SU-DHL-6 (cell line): ENCODE results near the gene SNN.

Experiments
- H2AFZ ChIP-seq: fragments of 200-600 bp; sonication (generic); 2 replicates; pipeline ENCODE4 v1.6.1; 2014; ENCODE audit warnings: low read depth, mild to moderate bottlenecking, moderate library complexity, mixed read lengths, antibody characterized with exemption, low read length; ENCODE audit not compliant: severe bottlenecking
- H3F3A ChIP-seq: fragments of 200-600 bp; shearing (Covaris generic); 2 replicates; pipeline ENCODE4 v1.6.0; 2016; ENCODE audit warnings: antibody characterized with exemption, mild to moderate bottlenecking; ENCODE audit not compliant: insufficient read depth
- H3K27ac ChIP-seq: fragments of 200-600 bp; sonication (generic); 2 replicates; pipeline ENCODE4 v1.5.1; 2016; ENCODE audit warnings: low read depth, mild to moderate bottlenecking, low read length, moderate library complexity, mixed read lengths
- H3K27me3 ChIP-seq: fragments of 200-600 bp; sonication (generic), shearing (Covaris generic); 2 replicates; pipeline ENCODE4 v1.6.0; 2014; ENCODE audit warnings: mild to moderate bottlenecking, low read length
- H3K36me3 ChIP-seq: fragments of 200-600 bp; sonication (generic); 2 replicates; pipeline ENCODE4 v1.6.1; 2014; ENCODE audit warnings: mild to moderate bottlenecking, low read length, mixed read lengths
- H3K4me2 ChIP-seq: fragments of 300-600, 200-600 bp; shearing (Covaris generic), sonication (generic); 2 replicates; pipeline ENCODE4 v1.6.0; 2014; ENCODE audit warnings: low read length, low read depth, mild to moderate bottlenecking; ENCODE audit not compliant: poor library complexity, severe bottlenecking
- H3K4me3 ChIP-seq: fragments of 200-600 bp; sonication (generic); 2 replicates; pipeline ENCODE4 v1.5.1; 2014; ENCODE audit warnings: antibody characterized with exemption, low read length, mild to moderate bottlenecking, mixed read lengths; ENCODE audit not compliant: insufficient read depth, poor library complexity, severe bottlenecking
- H3K79me2 ChIP-seq: fragments of 200-600 bp; sonication (generic); 2 replicates; pipeline ENCODE4 v1.6.1; 2014; ENCODE audit warnings: mild to moderate bottlenecking, low read length, moderate library complexity; ENCODE audit not compliant: insufficient read depth
- H3K9ac ChIP-seq: fragments of 200-600 bp; sonication (generic); 2 replicates; pipeline ENCODE4 v1.7.0; 2014; ENCODE audit warnings: mild to moderate bottlenecking, low read length
- H3K9me2 ChIP-seq: fragments of 200-600 bp; sonication (generic); replicated peaks from 2 replicates; pipeline ENCODE4 v1.6.1; 2014; ENCODE audit warnings: low read length; ENCODE audit not compliant: insufficient read depth
- H3K9me3 ChIP-seq: fragments of 200-600 bp; sonication (generic); 2 replicates; pipeline ENCODE4 v1.6.1; 2014; ENCODE audit warnings: low read length, mixed read lengths; ENCODE audit not compliant: insufficient read depth
- H4K20me1 ChIP-seq: fragments of 200-600 bp; sonication (generic); 2 replicates; pipeline ENCODE4 v1.6.1; 2014; ENCODE audit warnings: low read depth, mild to moderate bottlenecking, antibody characterized with exemption, low read length, moderate library complexity, mixed read lengths
- CTCF ChIP-seq: fragments of 200-600 bp; sonication (generic); IDR thresholded peaks from one replicate; pipeline ENCODE4 v1.5.1; 2017; ENCODE audit warnings: antibody characterized with exemption, mild to moderate bottlenecking, low read length, moderate library complexity; ENCODE audit not compliant: insufficient read depth, poor library complexity, severe bottlenecking
- EZH2phosphoT487 ChIP-seq: fragments of 200-600 bp; sonication (generic), shearing (Covaris generic); conservative IDR thresholded peaks from 2 replicates; pipeline ENCODE4 v1.6.1; 2018; ENCODE audit warnings: mild to moderate bottlenecking, antibody characterized with exemption, low read length, moderate library complexity, mixed read lengths

SNN gene

DNA sequence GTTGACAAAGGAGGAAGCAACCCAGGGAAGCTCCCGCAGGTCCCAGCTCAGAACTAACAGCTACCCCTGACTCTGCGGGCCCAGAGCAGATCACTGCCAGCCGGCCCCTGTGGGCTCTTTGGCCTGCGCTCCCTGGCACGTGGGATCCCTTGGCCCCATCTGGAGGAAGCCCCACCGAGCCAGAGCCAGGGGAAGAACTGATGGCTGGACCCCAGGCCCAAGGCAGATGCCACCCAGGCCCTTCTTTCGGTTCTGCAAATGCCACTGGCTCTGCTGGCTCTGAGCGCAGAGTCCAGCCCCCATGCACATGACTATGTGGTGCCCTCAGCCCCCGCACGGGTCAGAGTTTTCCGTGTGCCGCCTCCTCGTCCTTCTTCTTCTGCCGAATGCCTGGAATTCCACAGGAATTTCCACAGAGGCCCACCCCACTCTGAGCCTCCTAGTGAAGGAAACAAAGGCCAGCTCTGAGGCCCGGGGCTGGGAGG lies 35.8 kb upstream of the SNN start:
- Histone ChIP-seq H3K9ac (no peak overlapping the region), H3K9me2 (no peaks in the 10 kb centered on the region), H3K4me2 (no peak overlapping the region), H3F3A (no peaks in the 10 kb centered on the region), H4K20me1 (no peaks in the 10 kb centered on the region), H3K36me3 (no peaks in the 10 kb centered on the region), H3K27me3 (no peaks in the 10 kb centered on the region), H2AFZ (no peak overlapping the region), H3K79me2 (no peaks in the 10 kb centered on the region), H3K9me3 (no peaks in the 10 kb centered on the region), H3K27ac (no peak overlapping the region), H3K4me3 (no peak overlapping the region)
- TF ChIP-seq CTCF (no peak), EZH2phosphoT487 (no peak)

DNA sequence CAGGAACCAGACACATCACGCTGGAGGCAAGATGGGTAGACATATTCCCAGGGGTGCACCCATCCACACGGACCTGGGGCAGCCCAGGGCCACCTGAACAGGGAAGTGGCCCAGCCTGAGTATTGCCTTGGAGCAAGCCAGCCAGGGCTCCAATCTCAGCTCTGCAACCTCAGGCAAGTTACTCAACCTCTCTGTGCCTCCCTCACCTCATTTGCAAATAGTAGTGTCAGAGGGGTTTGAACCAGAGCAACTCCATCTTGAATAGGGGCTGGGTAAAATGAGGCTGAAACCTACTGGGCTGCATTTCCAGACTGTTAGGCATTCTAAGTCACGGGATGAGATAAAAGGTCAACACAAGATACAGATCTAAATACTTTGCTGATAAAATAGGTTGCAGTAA lies 35.1 kb upstream of the SNN start:
- no peak overlapping the region for H2AFZ ChIP-seq
- H3K27ac ChIP-seq, result no peak overlapping the region
- no peaks in the 10 kb centered on the region for H3K79me2 ChIP-seq
- no peaks in the 10 kb centered on the region for H3K9me2 ChIP-seq
- no peaks in the 10 kb centered on the region for H3F3A ChIP-seq
- H3K9me3 ChIP-seq, result no peaks in the 10 kb centered on the region
- H3K36me3 ChIP-seq, result no peaks in the 10 kb centered on the region
- H3K4me2 ChIP-seq, result no peak overlapping the region
- no peak for TF ChIP-seq EZH2phosphoT487
- no peak for TF ChIP-seq CTCF
- no peaks in the 10 kb centered on the region for H3K27me3 ChIP-seq
- H4K20me1 ChIP-seq, result no peaks in the 10 kb centered on the region
- H3K9ac ChIP-seq, result no peak overlapping the region
- no peak overlapping the region for H3K4me3 ChIP-seq

GRCh38 chr16:11634312-11634711 lies 33.9 kb upstream of the SNN start:
- no peaks in the 10 kb centered on the region for H3K36me3 ChIP-seq
- H3K4me3 ChIP-seq, result no peak overlapping the region
- no peaks in the 10 kb centered on the region for H3F3A ChIP-seq
- no peak overlapping the region for H2AFZ ChIP-seq
- H3K4me2 ChIP-seq, result no peak overlapping the region
- H3K27me3 ChIP-seq, result no peaks in the 10 kb centered on the region
- no peaks in the 10 kb centered on the region for H3K9me3 ChIP-seq
- no peaks in the 10 kb centered on the region for H3K79me2 ChIP-seq
- H3K9me2 ChIP-seq, result no peaks in the 10 kb centered on the region
- no peaks in the 10 kb centered on the region for H4K20me1 ChIP-seq
- TF ChIP-seq CTCF, result no peak
- no peak for TF ChIP-seq EZH2phosphoT487
- no peak overlapping the region for H3K27ac ChIP-seq
- no peak overlapping the region for H3K9ac ChIP-seq

- TF ChIP-seq CTCF (no peak), EZH2phosphoT487 (no peak)
- no peak overlapping the region for H3K9ac ChIP-seq
- no peaks in the 10 kb centered on the region for H3K79me2 ChIP-seq
- H3K27ac ChIP-seq, result no peak overlapping the region
- H3K27me3 ChIP-seq, result no peaks in the 10 kb centered on the region
- H3F3A ChIP-seq, result no peaks in the 10 kb centered on the region
- no peak overlapping the region for H2AFZ ChIP-seq
- no peak overlapping the region for H3K4me3 ChIP-seq
- no peaks in the 10 kb centered on the region for H3K9me3 ChIP-seq
- no peak overlapping the region for H3K4me2 ChIP-seq
- no peaks in the 10 kb centered on the region for H3K9me2 ChIP-seq
- H4K20me1 ChIP-seq, result no peaks in the 10 kb centered on the region
- no peaks in the 10 kb centered on the region for H3K36me3 ChIP-seq
Observed at GRCh38 chr16:11635113-11635652, 33.1 kb upstream of the SNN start.
